ENCODE measurements around the gene OR2V2. TPM values are rescaled to one million over a fixed set of nuclear protein-coding genes. Genes with fewer than 3 reads are reported as not detected.

Gene OR2V2
- total and polyA plus RNA-seq, 4 donors = not detected

GRCh38 chr5:181189962-181190710, 42.8 kb downstream of the OR2V2 start (continued):
- TF ChIP-seq JUND (IDR thresholded peaks at IDR 0.05) (no peak), FOXA2 (IDR thresholded peaks at IDR 0.05) (no peak)
- TF ChIP-seq, protein P1, sequence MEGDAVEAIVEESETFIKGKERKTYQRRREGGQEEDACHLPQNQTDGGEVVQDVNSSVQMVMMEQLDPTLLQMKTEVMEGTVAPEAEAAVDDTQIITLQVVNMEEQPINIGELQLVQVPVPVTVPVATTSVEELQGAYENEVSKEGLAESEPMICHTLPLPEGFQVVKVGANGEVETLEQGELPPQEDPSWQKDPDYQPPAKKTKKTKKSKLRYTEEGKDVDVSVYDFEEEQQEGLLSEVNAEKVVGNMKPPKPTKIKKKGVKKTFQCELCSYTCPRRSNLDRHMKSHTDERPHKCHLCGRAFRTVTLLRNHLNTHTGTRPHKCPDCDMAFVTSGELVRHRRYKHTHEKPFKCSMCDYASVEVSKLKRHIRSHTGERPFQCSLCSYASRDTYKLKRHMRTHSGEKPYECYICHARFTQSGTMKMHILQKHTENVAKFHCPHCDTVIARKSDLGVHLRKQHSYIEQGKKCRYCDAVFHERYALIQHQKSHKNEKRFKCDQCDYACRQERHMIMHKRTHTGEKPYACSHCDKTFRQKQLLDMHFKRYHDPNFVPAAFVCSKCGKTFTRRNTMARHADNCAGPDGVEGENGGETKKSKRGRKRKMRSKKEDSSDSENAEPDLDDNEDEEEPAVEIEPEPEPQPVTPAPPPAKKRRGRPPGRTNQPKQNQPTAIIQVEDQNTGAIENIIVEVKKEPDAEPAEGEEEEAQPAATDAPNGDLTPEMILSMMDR (IDR thresholded peaks at IDR 0.05; ENCODE audit: low read depth, low read length, missing input control) = no peak

DNA sequence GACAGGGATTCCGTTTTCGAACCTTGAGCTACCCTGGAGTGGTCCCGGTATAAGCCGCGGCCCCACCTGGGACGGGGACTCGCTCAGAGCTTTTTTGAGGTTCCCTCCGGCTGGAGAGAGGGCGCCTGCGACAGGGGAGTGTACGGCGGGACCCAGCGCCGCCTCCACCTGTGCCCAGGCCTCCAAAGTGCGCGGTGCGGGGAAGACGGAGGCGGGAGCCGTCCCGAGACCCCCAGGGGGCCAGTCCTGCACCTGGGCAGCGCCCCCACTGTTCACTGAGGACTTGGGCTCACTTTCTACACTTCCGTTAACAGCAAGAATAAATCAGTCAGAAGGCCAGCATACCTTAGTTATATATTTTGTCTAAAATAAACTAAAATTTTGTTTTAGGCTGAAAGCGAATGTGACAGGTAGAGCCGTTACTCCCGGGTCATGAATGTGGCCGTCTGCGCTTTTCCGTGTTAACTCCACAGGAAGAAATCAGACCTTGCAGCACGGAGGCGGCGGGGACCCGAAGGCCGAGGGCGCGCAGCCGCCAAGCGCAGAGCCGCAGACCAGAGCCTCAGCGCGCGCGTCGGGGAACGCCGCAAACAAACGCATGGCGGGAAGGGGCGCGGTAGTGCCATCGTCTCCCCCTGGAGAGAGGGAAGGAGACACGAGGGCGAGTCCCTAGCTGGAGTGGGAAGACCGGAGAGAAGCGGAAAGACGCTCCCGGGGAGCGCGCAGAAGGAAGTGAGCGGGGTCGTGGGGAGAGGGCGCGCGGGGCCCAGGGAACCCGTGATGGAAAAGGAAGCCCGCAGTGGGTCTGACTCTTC, 43.5 kb downstream of the OR2V2 start:
- Histone ChIP-seq H3K27me3 (ENCODE audit: control insufficient read depth in 4 of 4, insufficient read depth in 4 of 4, low read length in 3 of 4) (no peaks in the 10 kb centered on the region), H3K4me1 (ENCODE audit: control insufficient read depth in 4 of 4, insufficient read depth in 4 of 4, low read length in 3 of 4) (peaks cover 4 to 39% (median 27%) of the 10 kb centered on the region in 4 donors), H3K36me3 (ENCODE audit: control insufficient read depth in 4 of 4, insufficient read depth in 3 of 4, low read depth in 1 of 4, low read length in 3 of 4) (no peaks in the 10 kb centered on the region), H3K9me3 (ENCODE audit: control insufficient read depth in 4 of 4, low read length in 3 of 4) (no peaks in the 10 kb centered on the region), H3K4me3 (ENCODE audit: low read depth in 1 of 3, low read length in 3 of 3) (peak overlapping the region; percentile 76 to 89 (median 77)), H3K27ac (ENCODE audit: low read depth in 1 of 2, low read length in 2 of 2) (peak overlapping the region; percentile 47 to 71), H3K9ac (ENCODE audit: low read depth in 1 of 2, low read length in 2 of 2) (peak overlapping the region; percentile 32 to 44)
- DNase-seq (ENCODE audit: low spot score) = no peak
- under 1% methylated on average over 66 of the region's 66 CpGs for WGBS
- TF ChIP-seq HNF4A (conservative IDR thresholded peaks at IDR 0.05) (no peak), TAF1 (conservative IDR thresholded peaks at IDR 0.05) (no peak), GABPA (IDR thresholded peaks at IDR 0.05 in 1 of 2, conservative IDR thresholded peaks at IDR 0.05 in 1 of 2) (no peak), HNF4G (IDR thresholded peaks at IDR 0.05) (no peak), YY1 (IDR thresholded peaks at IDR 0.05) (no peak), ZBTB33 (IDR thresholded peaks at IDR 0.05) (no peak), RXRA (IDR thresholded peaks at IDR 0.05) (no peak), RAD21 (IDR thresholded peaks at IDR 0.05) (no peak), NR2F2 (IDR thresholded peaks at IDR 0.05) (no peak)

- DNase-seq (ENCODE audit: low spot score) = peak; percentile 99
Measured at GRCh38 chr5:181191526-181192336, 44.3 kb downstream of the OR2V2 start.

More at GRCh38 chr5:181191526-181192336, 44.3 kb downstream of the OR2V2 start:
- H3K4me1 ChIP-seq (ENCODE audit: control insufficient read depth in 4 of 4, insufficient read depth in 4 of 4, low read length in 3 of 4) = peaks cover 4 to 39% (median 27%) of the 10 kb centered on the region in 4 donors
- H3K9ac ChIP-seq (ENCODE audit: low read depth in 1 of 2, low read length in 2 of 2) = peak overlapping the region; percentile 33 to 44
- H3K9me3 ChIP-seq (ENCODE audit: control insufficient read depth in 4 of 4, low read length in 3 of 4) = no peaks in the 10 kb centered on the region
- H3K27ac ChIP-seq (ENCODE audit: low read depth in 1 of 2, low read length in 2 of 2) = peak overlapping the region; percentile 78 to 88
- WGBS = under 1% methylated on average over 64 of the region's 64 CpGs
- TF ChIP-seq, protein P2, sequence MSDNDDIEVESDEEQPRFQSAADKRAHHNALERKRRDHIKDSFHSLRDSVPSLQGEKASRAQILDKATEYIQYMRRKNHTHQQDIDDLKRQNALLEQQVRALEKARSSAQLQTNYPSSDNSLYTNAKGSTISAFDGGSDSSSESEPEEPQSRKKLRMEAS (IDR thresholded peaks at IDR 0.05) = peak; percentile 85
- TF ChIP-seq, protein P1 (IDR thresholded peaks at IDR 0.05; ENCODE audit: low read depth, low read length, missing input control) = no peak
- TF ChIP-seq JUND (IDR thresholded peaks at IDR 0.05) (peak in 1 of 2 donors; percentile 32), TAF1 (conservative IDR thresholded peaks at IDR 0.05) (no peak), FOXA1 (IDR thresholded peaks at IDR 0.05) (no peak), SP1 (IDR thresholded peaks at IDR 0.05) (peak; percentile 28), RXRA (IDR thresholded peaks at IDR 0.05) (peak; percentile 32 to 74), NR2F2 (IDR thresholded peaks at IDR 0.05) (peak; percentile 79), EGR1 (IDR thresholded peaks at IDR 0.05; ENCODE audit: low read depth in 2 of 2) (peak; percentile 68 to 87), YY1 (IDR thresholded peaks at IDR 0.05) (peak; percentile 97), ATF3 (IDR thresholded peaks at IDR 0.05) (peak; percentile 100), GABPA (IDR thresholded peaks at IDR 0.05 in 1 of 2, conservative IDR thresholded peaks at IDR 0.05 in 1 of 2) (peak; percentile 37 to 60), FOXA2 (IDR thresholded peaks at IDR 0.05) (no peak), HNF4A (conservative IDR thresholded peaks at IDR 0.05) (peak; percentile 32 to 39)
- no peaks in the 10 kb centered on the region for H3K36me3 ChIP-seq (ENCODE audit: control insufficient read depth in 4 of 4, insufficient read depth in 3 of 4, low read depth in 1 of 4, low read length in 3 of 4)
- no peaks in the 10 kb centered on the region for H3K27me3 ChIP-seq (ENCODE audit: control insufficient read depth in 4 of 4, insufficient read depth in 4 of 4, low read length in 3 of 4)
- H3K4me3 ChIP-seq (ENCODE audit: low read depth in 1 of 3, low read length in 3 of 3) = peak overlapping the region; percentile 76 to 89 (median 77)

Measured in liver (tissue), 9 donors.